Measurements from ENCODE around the gene DAD1. TPM values are rescaled to one million over a fixed set of nuclear protein-coding genes. Genes with fewer than 3 reads are reported as not detected.

Gene DAD1
- polyA plus RNA-seq, 1 donor (not counting 4 experiments of a cell fraction or from before 2014, with no cell fraction given), result 351 TPM

GRCh38 chr14:22564463-22564862 lies 24.6 kb downstream of the DAD1 start:
- no peak overlapping the region for H3K27ac ChIP-seq (ENCODE audit: control insufficient read depth, insufficient read depth, low read length)

GRCh38 chr14:22563987-22564386 lies 25.0 kb downstream of the DAD1 start:
- DNase-seq (ENCODE audit: low read depth, low spot score) (no peak), FAIRE-seq (no peak)
- Histone ChIP-seq H3K4me3 (ENCODE audit: control insufficient read depth in 2 of 3, extremely low read depth in 1 of 3, insufficient read depth in 2 of 3, low read depth in 1 of 3, low read length in 3 of 3) (no peak overlapping the region), H2AFZ (ENCODE audit: control insufficient read depth, low read length) (no peak overlapping the region), H4K20me1 (ENCODE audit: control insufficient read depth, extremely low read depth, insufficient read depth, low read length) (no peaks in the 10 kb centered on the region), H3K4me1 (ENCODE audit: control insufficient read depth, extremely low read depth, insufficient read depth, low read length) (no peaks in the 10 kb centered on the region), H3K36me3 (ENCODE audit: control insufficient read depth in 2 of 2, extremely low read depth in 1 of 2, insufficient read depth in 2 of 2, low read length in 2 of 2) (peaks cover 11 to 24% of the 10 kb centered on the region in 2 experiments), H3K79me2 (ENCODE audit: control insufficient read depth, insufficient read depth, low read length) (peaks cover 16% of the 10 kb centered on the region), H3K27ac (ENCODE audit: control insufficient read depth, insufficient read depth, low read length) (no peak overlapping the region), H3K27me3 (ENCODE audit: control insufficient read depth, extremely low read depth, insufficient read depth, low read length) (no peaks in the 10 kb centered on the region), H3K9me1 (ENCODE audit: control insufficient read depth, extremely low read depth, insufficient read depth, low read length) (no peaks in the 10 kb centered on the region), H3K4me2 (ENCODE audit: control insufficient read depth, extremely low read depth, insufficient read depth, low read depth, low read length) (no peak overlapping the region), H3K9ac (ENCODE audit: control insufficient read depth, extremely low read depth, insufficient read depth, low read length) (no peak overlapping the region), H3K9me3 (ENCODE audit: control insufficient read depth, low read depth, low read length) (no peaks in the 10 kb centered on the region)
- TF ChIP-seq CTCF (optimal IDR thresholded peaks at IDR 0.05 in 1 of 3, IDR thresholded peaks at IDR 0.05 in 1 of 3, conservative IDR thresholded peaks at IDR 0.05 in 1 of 3; ENCODE audit: extremely low read depth in 1 of 3, insufficient read depth in 2 of 3, low read length in 3 of 3), result no peak
- no peak for TF ChIP-seq EZH2 (IDR thresholded peaks at IDR 0.05; ENCODE audit: low read length)
- dilution Hi-C loops (cut with MboI; ENCODE audit: extremely low pct_ligation_motif_present, low sequenced_read_pairs), result no loop called here

More at GRCh38 chr14:22564463-22564862, 24.6 kb downstream of the DAD1 start:
- H3K36me3 ChIP-seq (ENCODE audit: control insufficient read depth in 2 of 2, extremely low read depth in 1 of 2, insufficient read depth in 2 of 2, low read length in 2 of 2), result peaks cover 11 to 24% of the 10 kb centered on the region in 2 experiments
- no peaks in the 10 kb centered on the region for H4K20me1 ChIP-seq (ENCODE audit: control insufficient read depth, extremely low read depth, insufficient read depth, low read length)
- H3K9me3 ChIP-seq (ENCODE audit: control insufficient read depth, low read depth, low read length), result no peaks in the 10 kb centered on the region
- DNase-seq (ENCODE audit: low read depth, low spot score) (no peak), FAIRE-seq (no peak)
- H3K27me3 ChIP-seq (ENCODE audit: control insufficient read depth, extremely low read depth, insufficient read depth, low read length), result no peaks in the 10 kb centered on the region
- no peak overlapping the region for H3K4me3 ChIP-seq (ENCODE audit: control insufficient read depth in 2 of 3, extremely low read depth in 1 of 3, insufficient read depth in 2 of 3, low read depth in 1 of 3, low read length in 3 of 3)
- H3K4me1 ChIP-seq (ENCODE audit: control insufficient read depth, extremely low read depth, insufficient read depth, low read length), result no peaks in the 10 kb centered on the region
- dilution Hi-C loops (cut with MboI; ENCODE audit: extremely low pct_ligation_motif_present, low sequenced_read_pairs), result no loop called here
- no peaks in the 10 kb centered on the region for H3K9me1 ChIP-seq (ENCODE audit: control insufficient read depth, extremely low read depth, insufficient read depth, low read length)
- no peak overlapping the region for H3K9ac ChIP-seq (ENCODE audit: control insufficient read depth, extremely low read depth, insufficient read depth, low read length)
- H3K4me2 ChIP-seq (ENCODE audit: control insufficient read depth, extremely low read depth, insufficient read depth, low read depth, low read length), result no peak overlapping the region
- H2AFZ ChIP-seq (ENCODE audit: control insufficient read depth, low read length), result no peak overlapping the region
- peaks cover 20% of the 10 kb centered on the region for H3K79me2 ChIP-seq (ENCODE audit: control insufficient read depth, insufficient read depth, low read length)
- TF ChIP-seq EZH2 (IDR thresholded peaks at IDR 0.05; ENCODE audit: low read length) (no peak), CTCF (optimal IDR thresholded peaks at IDR 0.05 in 1 of 3, IDR thresholded peaks at IDR 0.05 in 1 of 3, conservative IDR thresholded peaks at IDR 0.05 in 1 of 3; ENCODE audit: extremely low read depth in 1 of 3, insufficient read depth in 2 of 3, low read length in 3 of 3) (no peak)

All from keratinocyte (primary cell).